ENCODE measurements around the gene FNIP2.

GRCh38 chr4:158778712-158779111, 9.9 kb downstream of the FNIP2 start:
- TF ChIP-seq CTCF (conservative IDR thresholded peaks at IDR 0.05; ENCODE audit: low read length) (no peak), EZH2phosphoT487 (IDR thresholded peaks at IDR 0.05; ENCODE audit: borderline replicate concordance) (no peak)
